Measurements from ENCODE around the gene CMIP. TPM values are rescaled to one million over a fixed set of nuclear protein-coding genes. Genes with fewer than 3 reads are reported as not detected.

Gene CMIP
- total RNA-seq, 4 donors from 2014 or later = 17.1 to 60.5 (median 39.7) TPM

- Histone ChIP-seq H3K27ac (peak overlapping the region; percentile 72 to 84 (median 81)), H3K36me3 (peaks cover 0 to 7% (median 0%) of the 10 kb centered on the region in 3 donors), H3K9me3 (no peaks in the 10 kb centered on the region), H3K4me1 (peaks cover 27 to 77% (median 41%) of the 10 kb centered on the region in 3 donors), H3K4me3 (no peak overlapping the region), H3K27me3 (no peaks in the 10 kb centered on the region)
- intact Hi-C loops (cut with DNase I) = no loop called here
- TF ChIP-seq CTCF (IDR thresholded peaks at IDR 0.05) = peak in 5 of 6 experiments; percentile 5 to 60 (median 24)
- no peak for TF ChIP-seq POLR2A (IDR thresholded peaks at IDR 0.05)
- no peak for DNase-seq
- WGBS, 2 donors = 23 to 32% methylated on average over 10 to 11 of the region's 11 CpGs
Observed at GRCh38 chr16:81633147-81633619, 188.6 kb downstream of the CMIP start.

- intact Hi-C loops (cut with DNase I) = no loop called here
- H3K4me1 ChIP-seq = peaks cover 32 to 83% (median 47%) of the 10 kb centered on the region in 3 donors
- WGBS, 2 donors = 63 to 71% methylated on average over 5 to 8 of the region's 8 CpGs
Observed at GRCh38 chr16:81633680-81634379, 189.2 kb downstream of the CMIP start.

GRCh38 chr16:81634380-81635062 is 189.9 kb downstream of the CMIP start:
- H3K9me3 ChIP-seq = no peaks in the 10 kb centered on the region
- no peak for DNase-seq
- peak overlapping the region in 3 of 4 donors; percentile 72 to 84 (median 82) for H3K27ac ChIP-seq
- no peak overlapping the region for H3K4me3 ChIP-seq
- WGBS, 2 donors = 63 to 64% methylated on average over 12 to 13 of the region's 13 CpGs
- TF ChIP-seq CTCF (IDR thresholded peaks at IDR 0.05) (no peak), POLR2A (IDR thresholded peaks at IDR 0.05) (no peak)
- no peaks in the 10 kb centered on the region for H3K27me3 ChIP-seq
- H3K36me3 ChIP-seq = peaks cover 0 to 5% (median 0%) of the 10 kb centered on the region in 3 donors
- H3K4me1 ChIP-seq = peaks cover 32 to 90% (median 49%) of the 10 kb centered on the region in 3 donors
- intact Hi-C loops (cut with DNase I) = no loop called here

More at GRCh38 chr16:81633680-81634379, 189.2 kb downstream of the CMIP start:
- H3K36me3 ChIP-seq = peaks cover 0 to 5% (median 0%) of the 10 kb centered on the region in 3 donors
- no peak for TF ChIP-seq CTCF (IDR thresholded peaks at IDR 0.05)
- TF ChIP-seq POLR2A (IDR thresholded peaks at IDR 0.05) = no peak
- no peaks in the 10 kb centered on the region for H3K27me3 ChIP-seq
- H3K9me3 ChIP-seq = no peaks in the 10 kb centered on the region
- peak overlapping the region; percentile 72 to 84 (median 81) for H3K27ac ChIP-seq
- H3K4me3 ChIP-seq = no peak overlapping the region
- DNase-seq = no peak

- Histone ChIP-seq H3K4me3 (no peak overlapping the region), H3K9me3 (no peaks in the 10 kb centered on the region), H3K27me3 (no peaks in the 10 kb centered on the region), H3K27ac (peak overlapping the region in 2 of 4 donors; percentile 10 to 72), H3K36me3 (peaks cover 0 to 5% (median 0%) of the 10 kb centered on the region in 3 donors), H3K4me1 (peaks cover 31 to 91% (median 45%) of the 10 kb centered on the region in 3 donors)
- 80 to 81% methylated on average over 13 to 15 of the region's 15 CpGs for WGBS, 2 donors
- TF ChIP-seq CTCF (IDR thresholded peaks at IDR 0.05) (no peak), POLR2A (IDR thresholded peaks at IDR 0.05) (no peak)
- no peak for DNase-seq
- intact Hi-C loops (cut with DNase I) = no loop called here
Observed at GRCh38 chr16:81635063-81635937, 190.7 kb downstream of the CMIP start.

Data from esophagus squamous epithelium (tissue), 5 donors.